Measurements from ENCODE around the gene BLID. TPM values are rescaled to one million over a fixed set of nuclear protein-coding genes. Genes with fewer than 3 reads are reported as not detected.

BLID gene
- total RNA-seq, 6 experiments from 2014 or later: 0.85 to 1.6 (median 1.2) TPM

- Mint-ChIP-seq H3K27ac (peak overlapping the region; percentile 84), H3K4me3 (peak overlapping the region; percentile 50), H3K4me1 (ENCODE audit: low read depth) (peaks cover 98% of the 10 kb centered on the region), H3K27me3 (ENCODE audit: insufficient read depth) (peaks cover 6% of the 10 kb centered on the region), H3K9me3 (no peaks in the 10 kb centered on the region), H3K36me3 (ENCODE audit: low read depth) (peaks cover 66% of the 10 kb centered on the region)
- TF ChIP-seq CTCF (IDR thresholded peaks at IDR 0.05): no peak
- DNase-seq: no peak
Measured at GRCh38 chr11:122138744-122139594, 23.0 kb upstream of the BLID start.

- no peak for TF ChIP-seq CTCF (IDR thresholded peaks at IDR 0.05)
- DNase-seq: peak; percentile 94
- no peaks in the 10 kb centered on the region for H3K9me3 Mint-ChIP-seq
- peak overlapping the region; percentile 75 for H3K4me3 Mint-ChIP-seq
- H3K36me3 Mint-ChIP-seq (ENCODE audit: low read depth): peaks cover 61% of the 10 kb centered on the region
- H3K27ac Mint-ChIP-seq: peak overlapping the region; percentile 84
- H3K27me3 Mint-ChIP-seq (ENCODE audit: insufficient read depth): peaks cover 6% of the 10 kb centered on the region
- H3K4me1 Mint-ChIP-seq (ENCODE audit: low read depth): peaks cover 100% of the 10 kb centered on the region
Measured at GRCh38 chr11:122137078-122137793, 21.2 kb upstream of the BLID start.

GRCh38 chr11:122131126-122131525, 15.1 kb upstream of the BLID start:
- H3K9me3 Mint-ChIP-seq: no peaks in the 10 kb centered on the region
- H3K36me3 Mint-ChIP-seq (ENCODE audit: low read depth): peaks cover 83% of the 10 kb centered on the region
- peak overlapping the region; percentile 67 for H3K27ac Mint-ChIP-seq
- peaks cover 1% of the 10 kb centered on the region for H3K27me3 Mint-ChIP-seq (ENCODE audit: insufficient read depth)
- peak overlapping the region; percentile 20; the same call in 1 of the 2 replicates for H3K4me3 Mint-ChIP-seq
- TF ChIP-seq CTCF (IDR thresholded peaks at IDR 0.05): no peak
- DNase-seq: no peak
- H3K4me1 Mint-ChIP-seq (ENCODE audit: low read depth): peaks cover 100% of the 10 kb centered on the region

GRCh38 chr11:122128146-122128545, 12.1 kb upstream of the BLID start:
- TF ChIP-seq CTCF (IDR thresholded peaks at IDR 0.05): no peak
- DNase-seq: no peak
- Mint-ChIP-seq H3K9me3 (no peaks in the 10 kb centered on the region), H3K27ac (peak overlapping the region; percentile 58), H3K4me3 (peak overlapping the region; percentile 35), H3K27me3 (ENCODE audit: insufficient read depth) (peaks cover 3% of the 10 kb centered on the region), H3K36me3 (ENCODE audit: low read depth) (peaks cover 83% of the 10 kb centered on the region), H3K4me1 (ENCODE audit: low read depth) (peaks cover 100% of the 10 kb centered on the region)

- Mint-ChIP-seq H3K27ac (peak overlapping the region; percentile 74; the same call in 1 of the 2 replicates), H3K36me3 (ENCODE audit: low read depth) (peaks cover 83% of the 10 kb centered on the region), H3K4me1 (ENCODE audit: low read depth) (peaks cover 100% of the 10 kb centered on the region), H3K4me3 (peak overlapping the region; percentile 32; the same call in 1 of the 2 replicates), H3K27me3 (ENCODE audit: insufficient read depth) (peaks cover 3% of the 10 kb centered on the region), H3K9me3 (no peaks in the 10 kb centered on the region)
- TF ChIP-seq CTCF (IDR thresholded peaks at IDR 0.05): no peak
- DNase-seq: no peak
Measured at GRCh38 chr11:122127020-122127419, 11.0 kb upstream of the BLID start.

All from HFFc6 (cell line).